Adrenal gland (tissue), 12 donors: Measurements from ENCODE around the gene SDHAF4. TPM values are rescaled to one million over a fixed set of nuclear protein-coding genes. Genes with fewer than 3 reads are reported as not detected.

ENCODE experiments used
- DNase-seq, 7 donors: peaks; one replicate each; pipeline ENCODE4 v3.0.0-alpha.2; 2019 to 2020
- H3K27ac ChIP-seq, 5 donors: fragments of 200-600 bp; sonication (generic) in 4 of 5; 1 replicate in 3 of 5; 2 replicates in 2 of 5; pipeline versions ENCODE4 v1.5.1 to v1.8.0; 2016 to 2020; ENCODE audit warnings: mild to moderate bottlenecking in 1 of 5
- H3K27me3 ChIP-seq: fragments of 200-600 bp; 2 replicates; pipeline ENCODE4 v1.8.0; 2021
- H3K36me3 ChIP-seq, 2 donors: fragments of 200-600 bp; replicated peaks in 1 of 2; 1 replicate in 1 of 2; 2 replicates in 1 of 2; pipeline versions ENCODE4 v1.5.1 to v1.8.0; 2018 to 2022
- H3K4me1 ChIP-seq, 2 donors: fragments of 200-600 bp; replicated peaks in 1 of 2; 1 replicate in 1 of 2; 2 replicates in 1 of 2; pipeline versions ENCODE4 v1.5.1 to v1.8.0; 2018 to 2021
- H3K4me3 ChIP-seq, 4 donors: fragments of 200-600 bp; sonication (generic) in 3 of 4; one replicate each; pipeline ENCODE4 v1.5.1; 2016 to 2018
- H3K9me3 ChIP-seq, 3 donors: fragments of 200-600 bp; sonication (generic) in 1 of 3; replicated peaks in 1 of 3; 1 replicate in 2 of 3; 2 replicates in 1 of 3; pipeline versions ENCODE4 v1.5.1 to v1.8.0; 2016 to 2021
- CTCF ChIP-seq, 6 experiments: fragments of 450-650 bp in 4 of 6; fragments of 200-600 bp in 2 of 6; sonication (generic) in 1 of 6; IDR thresholded peaks; 1 replicate in 5 of 6; 2 replicates in 1 of 6; pipeline versions ENCODE4 v1.5.1 to v1.8.0; 2016 to 2021; ENCODE audit warnings: antibody characterized with exemption in 6 of 6, mild to moderate bottlenecking in 2 of 6, moderate library complexity in 1 of 6
- POLR2A ChIP-seq, 2 donors: fragments of 450-650 bp; IDR thresholded peaks; one replicate each; pipeline ENCODE4 v1.6.1; 2017; ENCODE audit warnings: antibody characterized with exemption in 2 of 2, mild to moderate bottlenecking in 2 of 2, moderate library complexity in 1 of 2
- WGBS, 4 donors: extraction: QIAGEN DNeasy Blood & Tissue Kit in 2 of 4; methylation state at CpG; one replicate each; pipeline versions ENCODE4 v1.1.5 to v1.1.7; 2013 to 2017; 5-methylcytosine and 5-hydroxymethylcytosine counted together
- intact Hi-C, 2 donors: fragments of 100-400 bp; cut with DNase I; formaldehyde crosslinking; loops; one replicate each; pipeline versions ENCODE4 v1.14.1 to v1.15.0; 2022 to 2023
- polyA plus RNA-seq, 3 donors: library from polyadenylated mRNA; stranded (reverse); fragments of 200-250 nt in 2 of 3; fragments of 350-450 nt in 1 of 3; fragmentation: Illumina TruSeq in 1 of 3; extraction: RNeasy Lipid Tissue Mini Kit (QIAGEN cat#74804) in 1 of 3; gene quantifications; one replicate each; pipeline ENCODE4 v1.2.3, GENCODE V29; 2013 to 2014
- total RNA-seq, 9 donors: library from RNA; depleted of rRNA in 4 of 9; stranded (reverse); fragments of >200 nt in 4 of 9; fragments of 120-200 nt in 1 of 9; fragmentation: NEBNext Ultra II Directional in 1 of 9; extraction: Animal tissue kit (Norgen Biotek cat#: 25700) in 1 of 9; gene quantifications; one replicate each; pipeline versions ENCODE4 v1.1.0 to v1.2.4, GENCODE V29; 2013 to 2023
- donor health status: healthy with polysubstance abuse.
- donor health status: Bipolar disorder and iron deficiency.
- donor health status: DM: yes; HTN: yes; CAD: no.
- donor health status: DM: no; HTN: no; CAD: no.
- donor health status: DM: no; HTN: no; CAD: no.
- donor health status: DM: yes; HTN: yes; CAD: no.

SDHAF4 gene
- total and polyA plus RNA-seq, 12 donors: 4.2 to 47.2 (median 16.9) TPM

- no peak overlapping the region for H3K4me3 ChIP-seq
- no peaks in the 10 kb centered on the region for H3K27me3 ChIP-seq
- no peak overlapping the region for H3K27ac ChIP-seq
- TF ChIP-seq CTCF (IDR thresholded peaks at IDR 0.05) (no peak), POLR2A (IDR thresholded peaks at IDR 0.05) (no peak)
- intact Hi-C loops: no loop called here
- no peaks in the 10 kb centered on the region for H3K9me3 ChIP-seq
- DNase-seq: no peak
- WGBS, 4 donors: 85 to 95% (median 91%) methylated on average over 4 of the region's 4 CpGs
- H3K4me1 ChIP-seq: no peaks in the 10 kb centered on the region
- no peaks in the 10 kb centered on the region for H3K36me3 ChIP-seq
Observed at GRCh38 chr6:70524721-70525286, 41.9 kb upstream of the SDHAF4 start.

- no peak for DNase-seq
- intact Hi-C loops: no loop called here
- WGBS, 4 donors: 93 to 96% (median 94%) methylated on average over 5 of the region's 5 CpGs
- Histone ChIP-seq H3K9me3 (no peaks in the 10 kb centered on the region), H3K4me1 (no peaks in the 10 kb centered on the region), H3K4me3 (no peak overlapping the region), H3K36me3 (no peaks in the 10 kb centered on the region), H3K27me3 (no peaks in the 10 kb centered on the region), H3K27ac (no peak overlapping the region)
- no peak for TF ChIP-seq POLR2A (IDR thresholded peaks at IDR 0.05)
Observed at GRCh38 chr6:70527071-70527737, 39.5 kb upstream of the SDHAF4 start.

GRCh38 chr6:70530023-70530422 lies 36.7 kb upstream of the SDHAF4 start:
- TF ChIP-seq POLR2A (IDR thresholded peaks at IDR 0.05) (no peak), CTCF (IDR thresholded peaks at IDR 0.05) (no peak)
- no peak for DNase-seq
- Histone ChIP-seq H3K9me3 (no peaks in the 10 kb centered on the region), H3K27me3 (no peaks in the 10 kb centered on the region), H3K4me3 (no peak overlapping the region), H3K36me3 (no peaks in the 10 kb centered on the region), H3K4me1 (no peaks in the 10 kb centered on the region), H3K27ac (no peak overlapping the region)
- 96 to 99% (median 97%) methylated on average over 2 of the region's 2 CpGs for WGBS, 4 donors
- intact Hi-C loops: no loop called here

- H3K27me3 ChIP-seq: no peaks in the 10 kb centered on the region
- no peaks in the 10 kb centered on the region for H3K36me3 ChIP-seq
- H3K4me1 ChIP-seq: no peaks in the 10 kb centered on the region
- intact Hi-C loops: no loop called here
- no peak for TF ChIP-seq CTCF (IDR thresholded peaks at IDR 0.05)
- no peak for TF ChIP-seq POLR2A (IDR thresholded peaks at IDR 0.05)
- H3K4me3 ChIP-seq: no peak overlapping the region
- DNase-seq: no peak
- no peak overlapping the region for H3K27ac ChIP-seq
- WGBS, 4 donors: 86 to 91% (median 88%) methylated on average over 1 of the region's 1 CpG
- H3K9me3 ChIP-seq: no peaks in the 10 kb centered on the region
Observed at GRCh38 chr6:70531133-70531532, 35.6 kb upstream of the SDHAF4 start.

GRCh38 chr6:70537266-70537665 lies 29.5 kb upstream of the SDHAF4 start:
- intact Hi-C loops: no loop called here
- Histone ChIP-seq H3K36me3 (peaks cover 0 to 3% of the 10 kb centered on the region in 2 donors), H3K4me1 (no peaks in the 10 kb centered on the region), H3K27ac (no peak overlapping the region), H3K9me3 (no peaks in the 10 kb centered on the region), H3K4me3 (no peak overlapping the region), H3K27me3 (no peaks in the 10 kb centered on the region)
- no peak for DNase-seq
- 75 to 91% (median 83%) methylated on average over 1 of the region's 1 CpG for WGBS, 4 donors
- no peak for TF ChIP-seq CTCF (IDR thresholded peaks at IDR 0.05)
- TF ChIP-seq POLR2A (IDR thresholded peaks at IDR 0.05): no peak
